Kasumi-1 (cell line): ENCODE results near the gene ZNF22.

Source experiments
- DNase-seq, 2 experiments: peaks; one replicate each; lab custom pipeline; 2025; lab: John Stamatoyannopoulos, UW

Gene ZNF22

DNA sequence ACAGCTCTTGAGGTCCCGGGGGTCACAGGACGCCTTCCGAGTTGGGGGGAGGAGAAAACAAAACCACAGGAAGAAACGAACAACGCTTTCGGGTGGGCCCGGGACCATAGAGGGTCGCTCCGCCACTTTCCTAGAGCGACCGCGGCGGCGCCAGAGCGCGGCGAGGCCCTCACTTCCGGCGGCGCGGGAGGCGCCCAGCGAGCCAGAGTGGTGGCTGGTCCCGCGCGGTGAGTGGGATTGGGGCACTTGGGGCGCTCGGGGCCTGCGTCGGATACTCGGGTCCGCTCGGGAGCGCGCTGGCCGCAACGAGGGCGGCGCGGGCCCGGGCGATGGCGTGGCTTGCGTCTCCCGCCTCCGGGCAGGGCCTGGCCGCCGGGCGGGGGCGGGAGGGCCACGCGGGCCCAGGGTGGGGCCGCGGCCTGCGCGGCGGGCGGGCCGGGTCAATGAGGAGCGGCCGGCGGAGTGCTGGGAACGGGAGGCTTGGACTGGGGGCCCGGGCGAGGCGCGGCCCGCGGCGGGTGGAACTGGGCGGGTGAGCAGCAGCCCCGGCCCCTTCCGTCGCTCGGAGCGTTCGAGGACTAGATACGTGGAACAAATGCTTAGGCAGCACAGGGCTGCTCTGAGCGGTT lies at the start of gene ZNF22:
Gene ZNF22, plus strand, starts transcription at position 172 of the 629 bp plus-strand sequence. CDS start 2,446 bp downstream, outside the sequence.
- DNase-seq, result peak; percentile 75 to 86

GRCh38 chr10:44951576-44952226 lies 49.0 kb upstream of the ZNF22 start:
- DNase-seq, result no peak

DNA sequence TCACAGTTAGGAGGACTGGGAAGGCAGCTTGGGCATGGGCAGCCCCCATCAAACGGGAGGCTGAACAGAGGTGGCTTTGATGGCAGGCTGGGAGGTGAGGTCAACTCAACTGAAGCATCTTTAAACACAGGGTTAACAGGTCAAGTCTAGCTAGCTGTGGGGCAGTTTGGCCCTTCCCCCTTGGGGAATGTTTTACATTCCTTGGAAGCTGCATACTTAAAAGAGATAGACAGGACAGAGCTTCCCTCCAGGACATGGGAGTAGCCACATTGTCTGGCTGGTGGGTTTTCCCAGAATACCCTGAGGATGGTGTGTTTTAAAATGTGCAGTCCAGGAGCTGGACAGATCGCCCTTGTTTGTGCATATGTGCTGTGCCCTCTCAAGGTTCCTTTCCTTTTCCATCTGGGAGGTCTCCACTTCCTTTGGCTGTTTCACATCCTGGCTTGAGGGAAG lies 47.9 kb upstream of the ZNF22 start:
- no peak for DNase-seq

- DNase-seq, result no peak
These were observed 46.7 kb upstream of the ZNF22 start for GRCh38 chr10:44954042-44954441.

DNA sequence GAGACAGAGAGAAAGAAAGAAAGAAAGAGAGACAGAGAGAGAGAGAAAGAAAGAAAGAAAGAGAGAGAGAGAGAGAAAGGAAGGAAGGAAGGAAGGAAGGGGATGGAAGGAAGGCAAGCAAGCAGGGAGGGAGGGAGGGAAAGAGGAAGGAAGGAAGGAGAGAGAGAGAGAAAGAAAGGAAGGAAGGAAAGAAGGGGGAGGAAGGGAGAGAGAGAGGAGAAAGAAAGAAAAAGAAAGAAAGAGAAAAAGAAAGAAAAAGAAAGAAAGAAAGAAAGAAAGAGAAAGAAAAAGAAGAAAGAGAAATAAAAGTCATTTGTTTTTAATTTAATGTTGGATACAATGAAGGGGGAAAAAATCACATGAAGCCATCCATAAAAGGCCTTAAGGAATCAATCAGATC lies 45.8 kb upstream of the ZNF22 start:
- no peak for DNase-seq

DNA sequence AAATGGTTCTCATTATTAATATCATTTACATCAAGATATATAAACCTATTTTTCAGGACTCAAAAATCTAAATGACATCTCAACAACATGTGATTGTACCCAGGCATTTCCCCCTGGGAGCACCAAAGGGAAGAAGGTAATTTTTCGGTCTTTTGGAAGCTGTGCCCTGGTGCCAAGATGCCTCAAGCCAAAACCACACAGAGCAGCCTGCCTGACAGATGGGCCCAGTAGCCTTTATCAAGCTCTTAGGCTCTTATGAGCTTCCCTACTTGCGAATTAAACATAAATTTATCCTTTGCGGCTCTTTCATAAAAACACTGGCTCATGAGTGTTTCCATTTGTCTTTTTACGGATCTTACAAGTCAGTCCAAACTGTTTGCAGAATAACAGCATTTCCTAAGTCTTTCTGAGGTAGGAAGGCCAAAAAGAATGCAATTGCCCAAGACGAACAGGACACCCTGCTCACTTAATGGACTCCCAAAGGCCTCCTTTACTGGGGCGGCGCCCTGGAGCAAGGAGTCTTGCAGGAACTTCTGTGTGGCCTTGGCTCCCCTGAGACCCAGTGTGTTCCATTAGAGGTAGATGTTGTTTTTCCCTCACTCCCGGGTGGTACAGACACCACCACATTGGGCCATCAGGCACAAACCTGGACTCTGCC lies 45.2 kb upstream of the ZNF22 start:
- no peak for DNase-seq

DNA sequence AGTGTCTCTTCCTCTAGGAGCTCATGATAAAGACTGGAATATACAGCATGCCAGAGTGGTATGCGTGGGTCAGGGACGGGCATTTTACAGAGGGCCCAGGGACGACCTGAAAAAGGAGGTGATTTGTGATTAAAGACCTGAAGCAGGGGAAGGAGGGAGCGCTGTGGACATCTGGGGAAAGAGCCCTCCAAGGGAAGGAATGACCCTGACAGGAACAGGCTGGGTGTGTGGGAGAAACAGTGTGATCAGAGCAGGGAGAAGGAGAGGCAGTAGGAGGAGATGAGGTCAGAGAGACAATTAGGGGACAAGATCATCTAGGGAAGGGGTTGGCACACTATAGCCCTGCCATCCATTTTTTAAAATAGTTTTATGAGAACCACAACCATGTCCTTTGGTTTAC lies 44.5 kb upstream of the ZNF22 start:
- DNase-seq, result no peak

DNA sequence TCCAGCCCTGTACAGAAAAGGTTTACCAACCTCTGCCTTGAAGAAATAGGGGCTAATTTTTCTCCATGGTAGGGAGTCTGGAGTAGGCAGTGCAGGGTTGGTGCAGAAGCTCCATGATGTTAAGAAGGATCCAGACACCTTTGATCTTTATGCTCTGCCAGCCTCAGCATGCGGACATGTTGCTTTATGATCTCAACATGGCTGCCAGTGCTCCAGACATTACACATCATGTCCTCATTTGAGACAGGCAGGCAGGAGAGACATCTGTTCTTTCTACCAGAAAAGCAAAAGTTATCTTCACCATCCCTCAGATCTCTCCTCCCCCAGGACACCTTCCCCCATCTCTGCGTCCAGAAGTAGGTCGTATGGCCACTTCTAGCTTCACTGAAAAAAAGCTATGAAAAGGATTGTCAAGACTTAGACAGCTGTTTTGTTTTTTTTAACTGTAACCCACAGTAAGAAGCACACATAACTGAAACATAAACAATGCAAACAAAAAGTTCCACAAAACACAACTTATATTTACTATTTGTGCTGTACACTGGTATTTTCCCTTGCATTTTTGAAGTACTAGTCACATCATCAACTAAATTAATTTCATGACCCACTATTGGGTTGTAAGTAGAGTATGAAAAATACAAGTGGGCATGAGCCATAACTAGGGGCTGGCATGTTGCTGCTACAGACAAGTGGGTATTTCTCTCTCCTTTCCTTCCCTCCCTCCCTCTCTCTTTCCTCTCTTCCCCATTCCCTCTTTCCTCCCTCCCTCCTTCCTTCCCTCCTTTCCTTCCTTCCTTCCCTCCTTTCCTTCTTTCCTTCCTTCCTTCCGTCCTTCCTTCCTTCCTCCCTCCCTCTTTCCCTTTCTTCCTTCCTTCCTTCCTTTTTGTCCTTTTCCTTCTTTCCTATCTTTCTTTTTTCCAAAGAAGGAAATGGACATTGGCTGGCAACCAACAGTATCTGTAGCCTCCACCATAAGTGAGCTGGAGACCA lies 43.7 kb upstream of the ZNF22 start:
- DNase-seq, result no peak

DNA sequence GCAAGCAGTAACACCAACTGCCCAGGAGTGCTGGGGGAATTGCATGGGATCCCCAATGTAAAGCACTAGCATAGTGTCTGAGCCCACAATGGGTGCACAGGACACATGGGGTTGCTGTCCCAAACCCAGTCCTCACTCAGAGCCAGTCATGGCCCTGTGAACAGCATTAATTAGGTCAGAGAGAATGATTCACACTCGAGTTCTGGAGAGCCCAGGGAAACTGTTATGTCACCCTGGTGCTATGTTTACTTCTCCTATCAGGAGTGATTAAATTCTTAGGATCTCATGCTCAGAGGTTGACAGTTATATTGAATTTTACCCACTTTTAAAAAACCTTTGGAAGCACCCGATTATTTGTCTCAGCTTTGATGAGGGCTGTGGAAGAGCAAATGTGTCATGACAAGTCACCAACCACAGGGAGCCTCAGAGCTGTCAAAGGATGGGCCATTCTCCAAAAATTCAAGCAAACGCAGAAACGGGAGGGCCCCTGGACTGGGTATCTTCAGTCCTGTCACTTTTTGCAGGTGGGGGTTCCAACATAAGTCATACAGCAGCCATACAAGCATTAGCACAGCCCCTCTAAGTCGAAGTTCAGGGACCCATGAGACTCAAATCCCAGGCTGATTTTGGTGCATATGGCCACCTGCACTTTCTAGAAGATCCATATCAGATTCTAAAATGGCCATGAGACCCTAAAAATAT lies 42.4 kb upstream of the ZNF22 start:
- DNase-seq, result peak; percentile 16 to 23

- DNase-seq, result no peak
These were observed 41.9 kb upstream of the ZNF22 start for GRCh38 chr10:44958898-44959246.

DNA sequence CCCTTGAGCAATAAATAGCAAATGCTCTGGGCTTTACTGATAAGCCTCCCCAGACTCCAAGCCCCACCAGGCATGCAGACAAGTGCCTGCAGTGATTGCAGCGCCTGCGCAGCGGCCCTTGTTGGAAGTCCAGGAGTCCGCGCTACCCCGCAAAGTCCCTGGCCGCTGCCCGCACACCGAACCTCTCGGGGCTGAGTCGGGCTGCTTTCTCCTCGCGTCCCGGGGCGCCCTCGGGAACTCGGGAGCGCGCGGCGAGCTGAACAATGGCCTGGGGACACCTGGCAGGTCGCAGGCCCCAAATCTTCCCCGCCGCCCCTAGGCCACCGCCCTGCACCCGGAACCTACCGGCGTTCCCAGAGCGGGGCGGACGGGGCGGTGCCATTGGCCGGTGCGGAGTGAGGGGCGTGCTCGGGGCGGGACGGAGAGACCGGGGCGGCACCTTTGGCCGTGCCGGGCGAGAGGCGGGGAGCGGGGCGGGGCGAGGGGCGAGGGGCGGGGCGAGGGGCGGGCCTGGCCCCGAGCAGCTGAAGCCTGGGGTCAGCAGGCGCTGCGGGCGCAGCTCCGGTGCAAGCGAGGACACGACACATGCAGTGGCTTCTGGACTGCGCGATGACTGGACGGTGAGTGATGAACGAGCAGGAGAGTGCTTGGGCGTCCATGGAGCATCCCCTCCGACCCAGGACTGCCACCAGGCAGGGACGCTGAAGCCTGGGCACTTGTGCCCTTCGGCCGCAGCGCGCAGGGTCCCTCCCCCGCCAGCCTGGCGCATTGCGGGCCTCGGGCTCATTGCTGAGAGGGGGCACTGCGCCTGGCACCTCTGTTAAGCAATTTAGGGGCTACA lies 41.3 kb upstream of the ZNF22 start, which contains the start of gene RASSF4:
Gene RASSF4, plus strand, starts transcription at position 556 of the 841 bp plus-strand sequence. CDS start 10,401 bp downstream, outside the sequence.
- peak; percentile 77 to 90 for DNase-seq

DNA sequence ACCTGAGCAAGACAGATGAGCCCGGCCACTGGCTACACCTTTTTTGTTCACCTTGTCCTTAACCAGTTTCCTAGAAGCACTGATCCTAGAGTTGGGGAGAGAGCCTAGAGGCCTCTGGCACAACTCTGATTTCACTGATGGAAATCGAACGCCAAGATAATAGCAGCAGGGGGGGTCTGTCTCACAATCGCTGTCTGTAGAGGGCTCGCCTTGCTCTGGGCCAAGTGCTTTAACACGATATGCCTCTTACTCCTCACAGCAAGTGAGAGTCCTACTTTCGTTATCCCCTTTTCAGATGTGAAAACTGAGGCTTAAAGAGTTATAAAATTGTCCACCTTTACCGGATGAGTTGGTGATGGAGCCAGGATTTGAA lies 40.6 kb upstream of the ZNF22 start:
- no peak for DNase-seq

GRCh38 chr10:44960482-44961229 lies 40.1 kb upstream of the ZNF22 start:
- DNase-seq, result peak in 1 of 2 experiments; percentile 19

DNA sequence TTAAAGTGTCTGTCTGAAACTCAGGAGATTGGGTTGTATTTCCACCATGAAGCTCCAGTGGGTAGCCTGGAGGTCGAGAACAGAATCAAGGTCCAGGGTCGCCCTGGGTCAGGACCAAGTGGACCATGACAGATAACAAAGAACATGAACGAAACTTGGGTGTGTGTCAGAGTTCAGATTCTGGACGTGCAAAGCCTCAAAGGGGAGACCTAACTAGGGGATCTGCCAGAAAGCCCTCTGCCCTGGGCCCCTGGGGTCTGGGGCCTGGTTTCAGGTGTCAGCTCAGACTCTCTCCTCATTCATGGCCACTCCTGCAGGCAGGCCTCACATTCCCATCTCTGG lies 39.5 kb upstream of the ZNF22 start:
- no peak for DNase-seq

GRCh38 chr10:44961931-44962750 lies 38.6 kb upstream of the ZNF22 start:
- DNase-seq, result no peak

DNA sequence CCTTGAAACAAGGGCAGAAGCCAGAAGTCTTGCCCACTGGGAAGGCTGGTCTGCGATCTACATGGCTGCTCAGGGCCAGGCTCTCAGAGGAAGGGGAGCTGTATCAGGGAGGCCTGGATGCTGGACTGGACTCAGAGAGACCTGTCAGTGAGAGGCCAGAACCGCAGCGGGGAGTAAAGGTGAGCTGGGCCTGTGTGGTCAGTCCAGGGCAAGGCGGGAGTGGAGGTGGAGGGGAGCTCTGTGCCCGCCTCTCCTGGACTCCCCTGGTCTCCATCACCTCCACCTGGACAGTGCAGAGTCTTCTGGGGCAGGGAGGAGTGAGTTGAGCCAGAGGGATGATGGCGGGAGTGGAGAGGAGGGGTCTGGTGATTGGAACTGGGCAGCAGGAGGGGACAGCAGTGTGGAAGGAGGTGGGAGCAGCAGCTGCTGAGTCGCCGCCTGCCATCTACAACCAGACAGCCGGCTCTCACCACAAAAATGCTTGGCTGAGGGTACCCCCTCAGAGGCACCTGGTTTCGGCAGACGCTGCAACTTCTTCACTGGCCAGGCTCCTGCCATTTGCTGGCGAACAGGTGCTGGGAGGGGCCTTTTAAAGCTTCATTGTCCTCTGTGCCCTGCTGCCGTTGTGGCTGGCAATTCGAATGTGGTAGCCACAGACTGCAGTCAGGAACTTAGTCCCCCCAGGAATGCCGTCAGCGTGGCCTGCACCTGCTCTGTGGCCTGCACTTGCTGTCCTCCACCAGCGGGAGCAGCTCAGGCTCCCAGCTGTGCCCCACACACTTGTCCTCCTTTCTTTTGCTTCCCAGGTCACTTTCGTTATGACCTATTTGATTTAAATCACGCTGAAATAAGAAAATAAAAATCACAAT lies 37.6 kb upstream of the ZNF22 start:
- DNase-seq, result peak; percentile 23 to 27

DNA sequence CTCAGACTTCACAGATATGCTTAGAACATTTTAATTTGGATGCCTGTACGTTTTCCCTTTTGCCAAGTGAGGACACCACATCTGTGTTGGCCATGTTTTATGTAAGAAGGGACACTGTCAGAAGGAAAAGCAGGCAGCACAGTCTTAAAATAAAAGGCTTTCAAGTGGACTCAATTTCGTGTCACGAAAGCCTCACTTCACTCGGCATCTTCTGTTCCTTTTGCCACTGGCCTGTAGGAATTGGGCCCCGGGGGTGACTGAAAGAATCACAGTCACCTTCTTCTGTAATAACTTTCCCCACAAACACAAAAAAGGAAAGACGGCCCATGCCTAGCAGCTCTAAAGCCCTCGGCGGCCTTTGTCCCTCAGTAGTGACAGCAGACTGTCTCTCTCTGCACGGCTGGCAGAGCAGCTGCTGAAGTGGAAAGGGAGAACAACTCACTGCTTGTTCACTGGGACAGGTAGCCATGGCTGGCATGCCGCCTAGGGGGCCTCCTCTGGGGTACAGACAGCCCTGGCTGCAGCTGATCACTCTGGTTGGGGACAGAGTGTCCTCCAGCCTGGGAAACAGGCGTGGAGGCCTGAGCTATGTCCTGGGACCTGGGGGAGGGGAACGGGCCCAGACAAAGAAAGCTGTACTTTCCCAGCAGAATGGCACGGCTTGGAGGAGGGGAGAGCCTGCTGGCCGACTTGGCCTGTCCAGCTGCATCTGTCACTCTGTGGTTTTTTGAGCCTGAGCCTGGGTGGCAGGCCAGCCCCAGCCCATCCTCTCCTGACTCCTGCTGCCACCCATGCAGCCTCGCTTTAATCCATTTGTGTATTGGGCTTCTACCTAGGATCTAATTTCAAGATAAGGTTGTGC lies 36.7 kb upstream of the ZNF22 start:
- DNase-seq, result no peak
